Measurements from ENCODE around the gene MRTO4. TPM values are rescaled to one million over a fixed set of nuclear protein-coding genes. Genes with fewer than 3 reads are reported as not detected.
"Not testable (repeated sequence)": the region's sequence is repeated elsewhere in the genome, so short reads cannot be mapped to it uniquely, and the experiment has no call there.

The MRTO4 gene
- total RNA-seq, 1 donor from 2014 or later, result 132 TPM

DNA sequence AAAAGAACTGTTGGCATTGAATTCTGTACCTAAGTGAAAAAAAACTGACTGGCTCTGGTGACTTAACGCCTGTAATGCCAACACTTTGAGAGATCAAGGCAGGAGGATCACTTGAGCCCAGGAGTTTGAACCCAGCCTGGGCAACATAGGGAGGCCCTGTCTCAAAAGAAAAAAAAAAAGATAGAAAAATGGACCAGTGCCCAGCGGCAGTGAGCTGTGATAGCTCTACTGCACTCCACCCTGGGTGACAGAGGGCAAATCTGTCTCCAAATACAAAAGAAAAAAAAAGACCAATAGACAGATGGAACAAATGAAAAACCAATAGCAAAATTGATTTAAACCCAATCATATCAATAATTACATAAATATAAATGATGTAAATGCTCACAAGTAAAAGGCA is 37.6 kb downstream of the MRTO4 start:
- peak overlapping the region; percentile 43 for H3K4me3 Mint-ChIP-seq
- H3K27me3 Mint-ChIP-seq, result peaks cover 10% of the 10 kb centered on the region
- DNase-seq, result no peak
- intact Hi-C loops (cut with micrococcal nuclease), result no loop called here
- H3K27ac Mint-ChIP-seq, result no peak overlapping the region
- H3K36me3 Mint-ChIP-seq (ENCODE audit: low read depth), result peaks cover 6% of the 10 kb centered on the region
- H3K9me3 Mint-ChIP-seq, result peaks cover 1% of the 10 kb centered on the region
- H3K4me1 Mint-ChIP-seq, result peaks cover 2% of the 10 kb centered on the region

DNA sequence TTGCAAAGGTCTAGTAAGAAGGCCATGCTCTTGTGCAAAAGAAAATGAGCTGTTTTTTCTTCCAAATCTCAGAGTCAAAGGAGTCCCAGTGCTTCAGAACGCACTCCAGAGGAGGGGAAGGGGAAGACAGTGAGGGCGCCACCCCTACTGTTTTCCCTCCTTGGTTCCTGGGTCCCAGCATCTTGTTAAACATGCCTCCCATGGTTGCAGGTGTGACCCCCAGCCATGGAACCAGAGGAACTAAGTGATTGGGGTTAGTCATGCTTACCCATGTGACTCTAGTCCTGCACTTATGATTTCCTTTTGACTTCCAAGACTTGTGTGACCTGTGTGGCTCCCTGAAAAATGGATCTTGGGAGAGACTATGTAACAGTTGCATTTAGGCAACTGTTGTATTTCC is 43.0 kb downstream of the MRTO4 start:
- peaks cover 2% of the 10 kb centered on the region for H3K27me3 Mint-ChIP-seq
- intact Hi-C loops (cut with micrococcal nuclease), result no loop called here
- H3K9me3 Mint-ChIP-seq, result peaks cover 24% of the 10 kb centered on the region
- no peaks in the 10 kb centered on the region for H3K4me1 Mint-ChIP-seq
- no peak for DNase-seq
- no peak overlapping the region for H3K4me3 Mint-ChIP-seq
- peaks cover 26% of the 10 kb centered on the region for H3K36me3 Mint-ChIP-seq (ENCODE audit: low read depth)
- H3K27ac Mint-ChIP-seq, result no peak overlapping the region

DNA sequence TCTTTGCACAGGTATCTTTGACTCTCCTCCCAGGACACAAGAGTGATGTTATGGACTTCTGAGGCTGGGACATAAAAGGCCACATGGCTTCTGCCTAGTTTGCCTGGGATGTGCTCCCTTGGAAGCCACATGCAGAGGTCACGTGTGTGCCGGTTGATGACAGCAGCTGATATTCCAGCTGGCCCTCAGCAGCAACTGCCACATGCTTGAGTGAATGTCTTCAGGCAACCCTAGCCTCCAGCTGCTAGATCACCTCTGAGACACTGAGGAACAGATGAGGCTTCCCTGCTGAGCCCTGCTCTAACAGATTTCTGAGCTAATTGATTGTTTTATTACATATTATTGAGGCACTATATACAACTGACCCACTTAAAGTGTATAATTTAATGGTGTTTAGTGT is 48.6 kb downstream of the MRTO4 start:
- H3K27ac Mint-ChIP-seq, result no peak overlapping the region
- H3K36me3 Mint-ChIP-seq (ENCODE audit: low read depth), result peaks cover 33% of the 10 kb centered on the region
- no peak for DNase-seq
- H3K27me3 Mint-ChIP-seq, result no peaks in the 10 kb centered on the region
- no peaks in the 10 kb centered on the region for H3K4me1 Mint-ChIP-seq
- H3K9me3 Mint-ChIP-seq, result peaks cover 16% of the 10 kb centered on the region
- intact Hi-C loops (cut with micrococcal nuclease), result no loop called here
- H3K4me3 Mint-ChIP-seq, result no peak overlapping the region

DNA sequence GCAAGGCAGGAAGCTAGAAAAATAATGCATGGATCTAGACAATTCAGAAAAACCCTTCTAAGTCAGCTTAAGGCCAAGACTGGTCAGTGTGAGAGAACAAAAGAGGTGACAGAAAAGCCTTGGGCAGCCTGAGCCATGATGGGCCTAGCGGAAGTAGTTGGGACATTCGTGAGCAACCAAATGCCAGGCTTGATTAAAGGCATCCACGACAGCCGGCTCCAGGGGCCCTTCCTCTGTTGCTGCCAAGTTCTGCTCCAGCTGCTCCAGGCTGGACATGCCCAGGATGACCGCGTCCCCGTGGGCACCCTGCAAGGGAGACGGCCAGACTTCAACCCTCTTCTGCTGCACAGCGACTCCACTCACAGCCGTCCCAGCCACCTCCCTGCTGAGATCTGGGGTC is 52.5 kb downstream of the MRTO4 start:
- H3K4me3 Mint-ChIP-seq; DNase-seq; H3K27ac Mint-ChIP-seq; H3K27me3 Mint-ChIP-seq; H3K9me3 Mint-ChIP-seq; intact Hi-C loops (cut with micrococcal nuclease); H3K4me1 Mint-ChIP-seq: not testable (repeated sequence)
- H3K36me3 Mint-ChIP-seq (ENCODE audit: low read depth), result peaks cover 30% of the 10 kb centered on the region

DNA sequence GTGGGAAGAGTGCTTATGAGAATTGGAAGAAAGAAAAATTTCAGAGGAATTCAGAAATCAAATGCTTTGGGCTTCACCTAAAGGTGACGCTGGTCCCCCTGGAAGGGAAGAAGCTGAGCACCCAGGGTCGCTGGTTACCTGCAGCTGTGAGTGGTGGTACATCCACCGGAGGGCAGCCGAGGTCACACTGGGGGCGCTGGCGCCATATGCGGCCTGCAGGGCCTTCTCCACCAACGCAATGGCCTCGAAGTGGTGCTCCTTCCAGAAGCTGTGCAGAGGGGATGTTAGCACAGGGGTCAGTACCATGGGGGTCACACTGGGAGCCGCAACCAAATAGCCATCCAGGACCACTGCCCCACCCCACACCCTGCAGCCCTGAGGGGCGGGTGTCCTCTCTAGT is 54.3 kb downstream of the MRTO4 start:
- Mint-ChIP-seq H3K4me3 (no peak overlapping the region), H3K9me3 (no peaks in the 10 kb centered on the region), H3K36me3 (ENCODE audit: low read depth) (peaks cover 30% of the 10 kb centered on the region), H3K27me3 (no peaks in the 10 kb centered on the region), H3K4me1 (peaks cover 6% of the 10 kb centered on the region), H3K27ac (no peak overlapping the region)
- peak; percentile 51 for DNase-seq
- intact Hi-C loops (cut with micrococcal nuclease), result no loop called here

DNA sequence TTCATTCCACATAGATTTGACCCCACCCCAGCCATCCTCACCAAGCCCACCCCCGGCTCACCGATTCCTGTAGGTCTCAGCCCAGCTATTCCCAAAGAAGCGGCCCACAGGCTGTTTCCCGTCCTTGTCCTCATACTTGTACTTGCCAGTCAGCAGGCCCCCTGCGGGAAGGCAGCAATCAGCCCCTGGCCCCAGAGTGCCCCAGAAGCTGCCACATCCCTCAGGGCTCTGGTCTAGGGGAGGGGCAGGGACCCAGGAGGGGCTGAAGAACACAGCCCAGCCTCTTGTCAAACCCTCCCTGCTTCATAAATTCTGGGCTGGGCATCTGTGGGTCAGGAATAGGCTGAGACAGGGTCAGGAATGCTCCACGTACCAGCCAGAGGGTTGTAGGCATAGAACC is 55.3 kb downstream of the MRTO4 start:
- H3K27me3 Mint-ChIP-seq, result no peaks in the 10 kb centered on the region
- no peak overlapping the region for H3K4me3 Mint-ChIP-seq
- peaks cover 31% of the 10 kb centered on the region for H3K36me3 Mint-ChIP-seq (ENCODE audit: low read depth)
- H3K9me3 Mint-ChIP-seq, result no peaks in the 10 kb centered on the region
- intact Hi-C loops (cut with micrococcal nuclease), result no loop called here
- no peak overlapping the region for H3K27ac Mint-ChIP-seq
- H3K4me1 Mint-ChIP-seq, result peaks cover 11% of the 10 kb centered on the region
- peak; percentile 53 for DNase-seq

DNA sequence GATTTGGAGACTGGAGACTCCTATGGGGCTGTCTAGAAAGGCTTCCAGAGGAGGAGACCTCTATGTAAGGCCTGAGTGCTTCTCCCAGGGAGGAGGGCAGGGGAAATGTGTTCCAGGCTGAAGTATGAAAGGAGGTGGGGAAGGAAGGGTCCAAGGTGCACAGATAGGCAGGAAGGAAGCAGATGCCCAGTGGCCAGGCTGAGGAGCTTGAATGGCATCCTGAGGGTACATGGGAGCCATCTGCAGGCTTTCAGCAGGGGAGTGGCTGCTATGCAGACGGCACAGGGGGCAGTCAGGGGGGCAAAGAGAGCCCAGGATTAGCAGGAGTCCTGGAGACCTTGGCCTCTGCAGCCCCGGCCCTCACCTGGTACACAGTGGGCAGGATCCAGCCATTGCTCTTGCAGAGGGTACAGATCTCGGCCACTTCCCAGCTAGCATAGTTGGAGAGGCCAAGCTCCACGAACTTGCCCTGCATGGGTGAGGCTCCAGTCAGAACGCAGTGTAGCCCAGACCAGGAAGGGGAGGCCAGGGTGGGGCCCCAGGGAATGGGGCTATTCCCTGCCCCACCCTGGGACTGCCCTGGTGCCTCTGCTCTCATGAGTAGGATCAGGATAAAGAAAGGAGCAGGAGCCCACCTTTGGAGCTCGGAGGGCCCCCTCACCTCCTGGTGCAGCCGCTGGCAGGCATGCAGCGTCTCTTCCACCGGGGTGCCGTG is 56.3 kb downstream of the MRTO4 start:
- intact Hi-C loops (cut with micrococcal nuclease), result no loop called here
- Mint-ChIP-seq H3K4me3 (no peak overlapping the region), H3K27me3 (no peaks in the 10 kb centered on the region), H3K27ac (no peak overlapping the region), H3K9me3 (no peaks in the 10 kb centered on the region), H3K4me1 (peaks cover 13% of the 10 kb centered on the region), H3K36me3 (ENCODE audit: low read depth) (peaks cover 27% of the 10 kb centered on the region)
- peak; percentile 53 for DNase-seq

DNA sequence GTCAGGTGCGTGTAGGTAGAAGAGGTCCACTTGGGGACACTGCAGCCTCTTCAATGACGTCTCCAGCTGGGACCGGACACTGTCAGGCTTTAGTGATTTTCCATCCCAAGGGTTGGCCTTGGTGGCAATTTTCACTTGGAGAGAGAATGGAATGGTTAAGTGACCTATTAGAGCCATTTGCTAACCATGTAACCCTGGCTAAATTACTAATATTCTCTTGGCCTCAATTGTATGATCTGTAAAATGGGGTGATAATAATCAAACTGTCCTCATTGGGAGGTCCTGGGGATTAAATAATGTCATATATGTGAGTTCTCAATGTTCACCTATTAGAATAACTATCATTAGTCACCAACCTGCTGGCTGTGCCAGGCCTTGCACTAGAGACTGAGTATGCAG is 56.9 kb downstream of the MRTO4 start:
- Mint-ChIP-seq H3K36me3 (ENCODE audit: low read depth) (peaks cover 23% of the 10 kb centered on the region), H3K27ac (no peak overlapping the region), H3K9me3 (no peaks in the 10 kb centered on the region), H3K4me3 (no peak overlapping the region), H3K4me1 (peaks cover 18% of the 10 kb centered on the region), H3K27me3 (no peaks in the 10 kb centered on the region)
- peak; percentile 48 for DNase-seq
- intact Hi-C loops (cut with micrococcal nuclease), result no loop called here

DNA sequence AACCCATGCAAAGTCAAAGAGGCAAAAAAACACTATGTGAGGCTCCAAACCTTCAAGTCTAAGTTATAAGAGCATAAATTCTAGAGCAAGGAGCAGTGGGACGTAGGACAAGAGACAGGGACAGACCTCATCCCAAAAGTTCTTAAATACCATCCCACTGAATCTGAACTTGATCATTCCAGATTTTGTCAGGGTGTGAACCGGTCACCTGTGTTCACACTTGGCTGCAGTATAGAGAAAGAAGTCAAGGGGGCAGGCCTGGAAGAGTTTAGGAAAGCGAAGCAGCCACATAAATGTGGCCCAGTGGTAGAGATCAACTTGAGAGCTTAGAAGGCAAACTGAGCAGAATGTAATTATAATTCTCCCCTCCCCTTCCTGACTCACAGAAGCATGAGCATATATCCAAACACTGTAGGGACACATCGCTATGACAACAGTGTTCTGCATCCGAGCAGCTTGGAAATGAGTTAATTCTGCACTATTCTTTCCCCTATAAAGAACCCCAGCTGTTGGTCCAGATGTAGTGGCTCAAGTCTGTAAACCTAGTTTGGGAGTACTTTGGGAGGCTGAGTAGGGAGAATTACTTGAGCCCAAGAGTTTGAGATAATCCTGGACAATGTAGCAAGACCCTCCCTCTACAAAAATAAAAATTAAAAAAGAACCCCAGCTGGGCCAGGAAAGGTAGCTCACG is 57.7 kb downstream of the MRTO4 start:
- intact Hi-C loops (cut with micrococcal nuclease), result no loop called here
- no peak overlapping the region for H3K27ac Mint-ChIP-seq

More for the DNA sequence above, 57.7 kb downstream of the MRTO4 start:
- Mint-ChIP-seq H3K9me3 (no peaks in the 10 kb centered on the region), H3K4me3 (no peak overlapping the region), H3K27me3 (no peaks in the 10 kb centered on the region), H3K36me3 (ENCODE audit: low read depth) (peaks cover 19% of the 10 kb centered on the region), H3K4me1 (peaks cover 20% of the 10 kb centered on the region)
- DNase-seq, result peak; percentile 49

Other genes starting within 250 kb of the MRTO4 start
- 145 and 162 TPM in 2 replicates for gene UBR4, start 41.5 kb upstream of the MRTO4 start, total RNA-seq
- gene EMC1, start 281 bp upstream of the MRTO4 start, total RNA-seq, result 67.9 and 71.1 TPM in 2 replicates
- gene AKR7A3, start 37.0 kb downstream of the MRTO4 start, total RNA-seq, result 1.8 and 2.5 TPM in 2 replicates
- 33.6 and 35.4 TPM in 2 replicates for gene AKR7A2, start 60.3 kb downstream of the MRTO4 start, total RNA-seq
- 9.2 and 10.1 TPM in 2 replicates for gene SLC66A1, start 60.5 kb downstream of the MRTO4 start, total RNA-seq
- gene CAPZB, start 233.7 kb downstream of the MRTO4 start, total RNA-seq, result 291 and 297 TPM in 2 replicates

All from activated CD4-positive, alpha-beta T cell treated with anti-CD3 and anti-CD28 coated beads, Interleukin-2, amount 10 ng/mL, durations not matched to agents 24 days and 14 days (primary cell).